SHP77 (cell line): ENCODE measurements around the gene NLK.
"Not testable (repeated sequence)": the region's sequence is repeated elsewhere in the genome, so short reads cannot be mapped to it uniquely, and the experiment has no call there.

ENCODE experiments used
- DNase-seq, 2 experiments: peaks; one replicate each; lab custom pipeline; 2025; lab: John Stamatoyannopoulos, UW

NLK gene

DNA sequence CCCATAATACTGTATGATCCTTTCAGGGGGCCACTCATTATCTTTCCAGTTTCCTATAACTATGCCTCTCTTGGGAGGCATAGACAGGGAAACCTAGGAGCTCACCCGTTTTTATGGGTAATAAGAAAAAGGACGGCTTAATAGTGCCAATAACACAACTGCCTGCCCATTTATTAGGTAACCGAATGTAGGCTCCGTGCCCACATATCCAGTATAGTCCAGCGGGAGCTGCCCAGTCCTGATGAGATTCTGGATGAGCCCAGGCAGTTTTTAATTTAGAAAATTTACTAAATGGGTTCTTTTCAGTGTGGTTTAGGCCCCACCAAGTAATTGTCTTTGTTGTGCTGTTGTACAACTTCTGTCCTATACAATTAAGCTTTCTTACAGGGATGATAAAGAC lies 189.1 kb downstream of the NLK start:
- DNase-seq, result not testable (repeated sequence)

DNA sequence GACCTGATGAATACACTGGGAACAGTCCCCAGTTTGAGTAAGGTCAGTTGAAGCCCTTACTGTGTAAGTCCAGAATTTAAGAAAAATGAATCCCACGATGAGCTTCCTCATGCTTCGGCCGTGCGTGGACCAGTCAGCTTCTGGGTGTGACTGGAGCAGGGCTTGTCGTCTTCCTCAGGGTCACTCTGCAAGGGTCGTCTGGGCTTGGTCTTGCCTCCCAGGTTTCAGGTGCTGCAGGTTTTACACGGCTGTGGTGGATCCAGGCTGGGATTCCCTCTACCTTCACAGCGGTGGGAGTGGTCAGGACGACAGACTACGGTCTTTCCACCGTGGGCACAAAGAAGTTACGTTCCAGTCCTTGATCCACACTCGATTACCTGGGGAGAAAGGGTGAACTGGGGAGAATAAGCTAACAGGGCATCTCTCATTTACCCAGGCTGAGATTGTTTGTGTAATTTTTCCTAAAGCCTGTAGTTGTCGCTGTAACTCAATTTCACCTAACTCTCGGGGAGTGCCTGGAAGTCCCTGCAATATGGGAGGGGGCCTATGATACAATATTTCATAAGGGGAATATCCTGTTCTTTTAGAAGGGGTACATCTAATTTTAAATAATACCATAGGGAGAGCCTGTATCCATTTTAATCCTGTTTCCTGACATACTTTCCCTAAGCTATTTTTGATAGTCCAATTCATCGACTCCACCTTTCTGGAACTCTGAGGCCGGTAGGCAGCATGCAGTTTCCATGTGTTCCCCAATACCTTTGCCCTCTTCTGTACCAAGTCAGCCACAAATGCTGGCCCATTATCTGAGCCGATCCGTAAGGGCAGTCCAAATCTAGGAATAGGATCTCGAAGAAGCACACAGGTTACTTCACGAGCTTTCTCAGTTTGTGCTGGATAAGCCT lies 190.7 kb downstream of the NLK start:
- DNase-seq, result not testable (repeated sequence)

GRCh38 chr17:28233872-28234856 lies 191.7 kb downstream of the NLK start:
- DNase-seq, result not testable (repeated sequence)

DNA sequence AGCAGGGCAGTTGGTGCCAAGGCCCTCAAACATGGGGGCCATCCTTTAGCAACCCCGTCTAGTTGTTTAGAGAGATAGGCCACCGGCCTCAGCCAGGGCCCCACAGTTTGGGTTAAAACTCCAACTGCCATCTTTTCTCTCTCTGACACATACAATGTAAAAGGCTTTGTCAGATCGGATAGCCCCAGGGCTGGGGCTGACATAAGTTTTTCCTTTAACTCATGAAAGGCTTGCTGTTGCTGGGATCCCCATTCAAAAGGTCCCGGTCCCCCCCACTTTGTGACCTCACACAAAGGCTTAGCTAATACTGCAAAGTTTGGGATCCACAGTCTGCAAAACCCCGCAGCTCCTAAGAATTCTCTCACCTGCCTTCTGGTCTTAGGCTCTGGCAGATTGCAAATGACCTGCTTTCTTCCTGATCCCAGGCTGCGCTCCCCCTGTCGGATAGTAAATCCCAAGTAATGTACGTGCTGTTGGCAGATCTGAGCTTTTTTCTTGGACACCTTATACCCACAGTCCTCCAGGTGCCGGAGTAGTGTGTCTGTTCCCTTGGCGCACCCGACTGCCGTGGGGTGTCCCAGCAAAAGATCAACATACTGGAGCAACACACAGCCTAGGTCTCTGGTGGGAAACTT lies 192.7 kb downstream of the NLK start:
- not testable (repeated sequence) for DNase-seq

DNA sequence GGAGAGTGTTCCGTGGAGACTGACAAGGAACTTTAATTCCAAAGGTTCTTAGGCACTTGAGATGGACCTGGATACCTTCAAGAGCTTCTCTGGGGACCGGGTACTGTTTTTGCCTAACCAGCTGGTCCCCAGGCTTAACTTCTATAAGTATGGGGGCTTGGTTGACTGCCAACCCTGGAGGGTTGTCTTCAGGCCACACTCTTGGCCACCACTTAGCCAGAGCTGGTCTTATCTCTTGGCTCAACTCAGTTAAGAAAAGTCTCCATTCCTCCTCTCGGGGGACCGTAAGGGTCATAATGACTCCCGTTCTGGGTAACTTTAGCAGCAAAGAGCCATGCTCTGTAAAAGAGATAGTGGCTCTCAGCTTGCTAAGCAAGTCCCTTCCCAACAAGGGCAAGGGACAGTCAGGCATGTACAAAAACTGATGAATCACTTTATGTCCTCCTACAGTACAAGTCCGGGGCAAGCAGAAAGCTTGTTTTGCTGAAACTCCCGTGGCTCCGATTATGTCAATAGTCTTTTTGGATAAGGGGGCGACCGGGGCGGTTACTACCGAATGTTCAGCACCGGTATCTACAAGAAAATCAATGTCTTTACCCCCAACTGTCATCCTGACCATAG lies 193.7 kb downstream of the NLK start:
- not testable (repeated sequence) for DNase-seq

DNA sequence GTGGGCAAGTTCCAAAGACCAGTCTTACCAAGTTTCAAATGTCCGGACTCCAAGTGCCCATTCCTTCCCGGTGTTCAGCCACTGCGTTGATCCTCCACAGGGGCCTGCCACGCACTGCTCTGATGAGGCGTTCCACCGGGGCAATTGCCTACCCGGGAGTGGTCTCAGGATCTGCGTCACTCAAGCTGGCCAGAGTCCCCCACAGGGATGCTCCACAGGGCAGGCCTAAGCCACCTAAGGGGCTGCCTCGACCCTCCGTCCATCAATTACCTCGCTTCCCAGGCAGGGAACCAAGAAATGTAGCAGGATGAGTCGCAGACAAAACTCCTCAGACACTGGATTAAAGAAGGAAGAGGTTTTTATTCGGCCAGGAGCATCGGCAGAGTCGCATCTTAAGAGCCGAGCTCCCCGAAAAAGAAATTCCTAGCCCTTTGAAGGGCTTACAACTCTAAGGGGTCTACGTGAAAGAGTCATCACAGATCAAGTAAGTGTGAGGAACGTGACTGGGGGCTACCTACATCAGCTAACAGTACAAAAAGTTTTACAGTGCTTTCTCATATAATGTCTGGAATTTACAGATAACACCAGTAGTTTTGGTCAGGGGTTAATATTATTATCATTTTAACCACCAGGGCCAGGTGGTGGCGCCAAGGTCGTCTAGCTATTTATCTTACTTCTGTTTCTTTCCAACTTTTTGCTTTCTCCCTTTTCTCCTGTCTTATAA lies 196.2 kb downstream of the NLK start:
- DNase-seq, result not testable (repeated sequence)

DNA sequence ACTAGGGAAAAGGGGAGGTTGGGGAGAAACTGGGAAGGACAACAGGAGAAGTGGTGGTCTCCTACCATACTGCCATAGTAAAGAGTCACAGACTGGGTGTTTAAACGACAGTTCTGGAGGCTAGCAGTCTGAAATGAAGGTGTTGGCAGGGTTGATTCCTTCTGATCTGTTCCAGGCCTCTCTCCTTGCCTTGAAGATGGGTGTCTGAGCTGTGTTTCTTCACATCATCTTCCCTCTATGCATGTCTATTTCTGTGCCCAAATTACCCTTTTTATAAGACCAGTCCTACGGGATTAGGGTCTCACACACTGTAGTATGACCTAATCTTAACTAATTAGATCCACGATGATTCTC lies 196.8 kb downstream of the NLK start:
- DNase-seq, result no peak

GRCh38 chr17:28240688-28241340 lies 198.3 kb downstream of the NLK start:
- DNase-seq, result no peak

- DNase-seq, result no peak
These were observed 200.3 kb downstream of the NLK start for GRCh38 chr17:28242791-28243190.

DNA sequence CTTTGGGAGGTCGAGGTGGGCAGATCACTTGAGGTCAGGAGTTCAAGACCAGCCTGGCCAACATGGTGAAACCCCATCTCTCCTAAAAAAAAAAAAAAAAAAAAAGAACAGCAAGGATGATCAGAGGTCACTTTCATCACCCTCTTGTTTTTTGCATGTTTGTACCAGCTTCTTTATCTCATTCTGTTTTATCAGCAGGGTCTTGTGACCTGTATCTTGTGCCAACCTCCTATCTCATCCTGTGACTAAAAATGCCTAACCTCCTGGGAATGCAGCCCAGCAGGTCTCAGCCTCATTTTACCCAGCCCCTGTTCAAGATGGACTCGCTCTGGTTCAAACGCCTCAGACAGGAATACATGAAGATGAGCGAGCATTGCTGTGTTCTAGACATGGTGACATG lies 200.8 kb downstream of the NLK start:
- DNase-seq, result not testable (repeated sequence)

DNA sequence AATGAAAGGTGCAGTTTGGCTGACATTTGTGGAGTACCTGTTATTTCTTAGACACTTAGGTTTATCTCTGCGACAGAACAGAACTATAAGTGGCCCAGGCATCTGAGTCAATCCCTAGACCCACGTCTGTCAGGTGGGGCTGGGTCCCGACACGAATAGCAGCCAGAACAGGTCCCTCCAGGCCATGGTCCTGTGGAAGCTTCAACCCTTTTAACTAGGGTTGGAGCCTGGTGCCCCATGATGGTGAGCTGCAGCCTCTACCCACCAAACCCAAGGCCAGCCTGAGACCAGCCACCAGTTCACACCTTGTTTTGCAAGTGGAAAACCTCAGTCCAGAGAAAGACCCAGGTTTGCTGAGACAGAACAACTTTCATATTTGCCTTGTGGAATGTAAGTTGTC lies 202.0 kb downstream of the NLK start:
- DNase-seq, result no peak
